ENCODE data around the gene ZC3H4.
A peak's percentile ranks its signal among the peaks of the same experiment; 100 is the strongest.

ZC3H4 gene

GRCh38 chr19:47133021-47133471 lies 19.5 kb upstream of the ZC3H4 start:
- no peak for DNase-seq (ENCODE audit: low spot score)

- DNase-seq (ENCODE audit: low spot score) = no peak
Measured at GRCh38 chr19:47132194-47132852, 18.7 kb upstream of the ZC3H4 start.

DNA sequence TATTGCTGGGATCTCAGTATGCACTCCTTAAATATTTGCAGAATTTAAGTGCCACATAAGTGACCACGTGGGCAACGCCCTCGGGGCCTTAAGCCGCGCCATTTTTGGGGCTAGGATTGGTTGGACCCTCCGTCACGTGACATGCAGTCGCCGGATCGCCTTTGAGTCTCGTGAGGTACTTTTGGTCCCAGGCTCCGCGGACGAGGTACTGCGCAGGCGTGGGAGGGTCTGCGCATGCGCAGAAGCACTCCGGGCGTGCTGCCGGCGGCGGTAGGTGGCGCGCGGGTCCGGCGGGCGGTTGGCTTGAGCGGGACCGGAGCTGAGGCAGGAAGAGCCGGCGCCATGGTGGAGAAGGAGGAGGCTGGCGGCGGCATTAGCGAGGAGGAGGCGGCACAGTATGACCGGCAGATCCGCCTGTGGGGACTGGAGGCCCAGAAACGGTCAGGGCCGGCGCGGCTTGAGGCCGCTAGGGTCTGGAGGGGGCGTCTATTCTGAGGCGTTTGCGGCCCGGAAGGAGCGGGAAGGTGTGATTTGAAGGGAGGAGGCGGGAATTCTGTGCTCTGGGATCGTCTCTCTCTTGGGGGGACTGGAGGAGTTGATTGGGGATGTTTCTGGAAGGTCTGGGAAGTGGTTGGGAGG lies 17.1 kb upstream of the ZC3H4 start, which contains the start of gene SAE1:
SAE1 (plus strand) TSS at position 247 of the 639 bp plus-strand sequence; CDS start at position 343, 96 bp downstream.
- DNase-seq (ENCODE audit: low spot score) = peak; percentile 93

DNA sequence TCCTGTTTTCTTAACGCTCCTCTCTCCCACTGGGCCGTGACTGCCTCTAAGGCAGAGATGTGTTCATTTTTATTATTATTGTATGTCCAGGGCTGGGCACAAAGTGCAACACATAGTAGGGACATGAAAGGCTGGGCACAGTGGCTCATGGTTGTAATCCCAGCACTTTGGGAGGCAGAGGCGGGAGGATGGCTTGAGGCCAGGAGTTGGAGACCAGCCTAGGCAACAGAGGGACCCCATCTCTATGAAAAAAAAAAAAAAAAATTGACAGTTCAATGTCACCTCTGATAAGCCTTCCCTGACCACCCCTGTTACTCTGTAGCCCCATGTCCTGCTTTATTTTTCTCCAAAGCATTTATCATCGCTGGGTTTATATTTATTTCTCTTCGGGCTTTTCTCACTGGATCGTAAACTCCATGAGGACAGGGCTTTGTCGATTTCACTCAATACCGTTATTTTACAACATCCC lies 16.6 kb upstream of the ZC3H4 start:
- DNase-seq (ENCODE audit: low spot score) = no peak

DNA sequence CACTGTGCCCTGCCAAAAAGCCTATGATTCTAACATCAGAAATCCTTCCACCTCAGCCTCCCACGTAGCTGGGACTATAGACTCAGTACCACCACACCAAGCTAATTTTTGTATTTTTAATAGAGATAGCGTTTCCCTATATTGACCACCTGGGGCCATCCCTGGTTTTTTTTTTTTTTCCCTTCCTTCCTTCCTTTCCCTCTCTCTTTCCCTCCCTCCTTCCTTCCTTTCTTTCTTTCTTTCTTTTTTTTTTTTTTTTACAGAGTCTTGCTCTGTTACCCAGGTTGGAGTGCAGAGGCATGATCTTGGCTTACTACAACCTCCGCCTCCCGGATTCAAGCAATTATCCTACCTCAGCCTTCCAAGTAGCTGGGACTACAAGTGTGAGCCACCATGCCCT lies 16.0 kb upstream of the ZC3H4 start:
- no peak for DNase-seq (ENCODE audit: low spot score)

DNA sequence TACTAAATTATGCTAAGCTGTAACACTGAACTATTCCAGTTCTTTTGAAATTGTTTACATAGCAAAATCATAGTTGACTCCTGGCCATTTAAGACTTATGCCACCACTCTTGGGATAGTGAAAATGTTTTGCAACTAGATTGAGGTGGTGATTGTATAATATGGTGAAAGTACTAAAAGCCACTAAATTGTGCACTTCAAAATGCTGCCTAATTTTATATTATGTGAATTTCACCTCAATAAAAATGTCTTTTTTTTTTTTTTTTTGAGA lies 12.0 kb upstream of the ZC3H4 start:
- no peak for DNase-seq (ENCODE audit: low spot score)

DNA sequence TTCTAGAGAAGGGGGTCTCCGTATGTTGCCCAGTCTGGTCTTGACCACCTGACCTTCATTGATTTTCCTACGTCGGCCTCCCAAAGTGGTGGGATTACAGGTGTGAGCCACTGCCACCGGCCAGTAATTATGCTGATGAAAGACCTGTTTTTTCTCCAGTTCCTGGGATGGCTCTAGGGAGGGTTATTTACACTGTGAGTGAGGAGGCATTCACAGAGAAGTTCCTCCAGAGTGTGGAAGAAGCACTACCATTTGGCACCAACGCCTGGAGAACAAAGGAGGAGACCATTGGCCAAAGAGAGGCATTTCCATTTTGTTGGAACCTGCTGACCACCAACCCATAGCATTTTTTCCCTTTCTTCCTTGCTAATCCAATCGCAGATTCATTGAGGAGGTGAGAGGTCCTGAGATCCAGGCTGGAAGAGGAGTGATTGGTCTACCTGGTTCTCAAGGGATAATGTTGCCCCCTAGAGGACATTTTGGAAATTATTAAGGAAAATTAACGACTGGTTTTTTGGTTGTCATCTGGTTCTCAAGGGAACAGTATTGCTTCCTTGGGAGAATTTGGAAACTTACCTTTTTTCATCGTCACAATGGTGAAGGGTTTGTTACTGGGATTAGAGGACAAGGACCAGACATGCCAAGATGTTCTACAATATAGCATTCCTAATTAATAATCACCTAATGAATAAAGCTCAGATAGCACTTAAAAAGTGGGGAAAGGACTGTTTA lies 11.5 kb upstream of the ZC3H4 start:
- peak; percentile 59 for DNase-seq (ENCODE audit: low spot score)

DNA sequence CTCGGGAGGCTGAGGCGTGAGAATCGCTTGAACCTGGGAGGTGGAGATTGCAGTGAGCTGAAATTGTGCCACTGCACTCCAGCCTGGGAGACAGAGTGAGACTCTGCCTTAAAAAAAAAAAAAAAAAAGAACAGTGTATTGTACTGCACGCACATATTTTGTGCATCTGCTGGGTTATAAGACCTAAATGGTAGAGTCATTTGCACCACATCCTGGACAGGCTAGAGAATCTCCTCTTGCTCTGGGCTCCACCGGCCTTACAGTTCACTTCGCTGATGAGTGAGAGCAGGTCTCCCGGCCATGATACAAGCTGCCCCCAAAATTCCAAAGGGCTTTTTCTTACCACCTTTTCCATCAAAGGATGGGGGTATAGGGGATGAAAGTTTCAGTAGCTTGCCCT lies 9.8 kb upstream of the ZC3H4 start:
- DNase-seq (ENCODE audit: low spot score) = no peak

DNA sequence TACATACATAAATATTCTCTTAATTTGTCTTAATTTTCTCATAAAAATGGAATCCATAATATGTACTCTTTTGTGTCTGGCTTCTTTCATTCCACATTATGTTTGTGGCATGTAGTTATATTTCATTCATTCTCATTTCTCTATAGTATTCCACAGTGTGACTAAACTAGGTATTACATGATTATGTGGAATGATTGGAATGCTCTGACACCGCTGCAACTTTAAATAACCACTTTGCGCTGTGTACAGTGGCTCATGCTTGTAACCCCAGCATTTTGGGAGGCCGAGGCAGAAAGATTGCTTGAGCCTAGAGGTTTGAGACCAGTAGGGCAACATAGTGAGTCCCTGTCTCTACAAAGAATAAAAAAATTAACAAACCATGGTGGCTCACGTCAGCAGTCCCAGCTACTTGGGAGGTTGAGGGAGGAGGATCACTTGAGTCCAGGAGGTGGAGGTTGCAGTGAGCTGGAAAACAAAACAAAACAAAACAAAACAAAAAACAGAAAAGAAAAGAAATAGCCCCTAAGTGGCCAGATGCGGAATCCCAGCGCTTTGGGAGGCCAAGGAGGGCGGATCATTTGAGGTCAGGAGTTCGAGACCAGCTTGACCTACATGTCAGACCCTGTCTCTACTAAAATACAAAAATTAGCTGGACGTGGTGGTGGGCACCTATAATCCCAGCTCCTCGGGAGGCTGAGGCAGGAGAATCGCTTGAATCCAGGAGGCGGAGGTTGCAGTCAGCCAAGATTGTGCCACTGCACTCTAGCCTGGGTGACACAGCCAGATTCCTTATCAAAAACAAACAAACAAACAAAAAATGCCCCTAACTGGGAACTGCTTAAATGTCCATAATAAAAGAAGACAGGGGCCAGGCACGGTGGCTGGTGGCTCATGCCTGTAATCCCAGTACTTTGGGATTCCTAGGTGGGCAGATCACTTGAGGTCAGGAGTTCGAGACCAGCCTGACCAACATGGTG lies 9.1 kb upstream of the ZC3H4 start:
- DNase-seq (ENCODE audit: low spot score) = no peak

GRCh38 chr19:47120470-47121067 lies 7.0 kb upstream of the ZC3H4 start:
- no peak for DNase-seq (ENCODE audit: low spot score)

- DNase-seq (ENCODE audit: low spot score) = no peak
Measured at GRCh38 chr19:47113850-47114651, 475 bp upstream of the ZC3H4 start.

GRCh38 chr19:47112166-47112996 lies 1.2 kb downstream of the ZC3H4 start:
- peak; percentile 94 for DNase-seq (ENCODE audit: low spot score)

DNA sequence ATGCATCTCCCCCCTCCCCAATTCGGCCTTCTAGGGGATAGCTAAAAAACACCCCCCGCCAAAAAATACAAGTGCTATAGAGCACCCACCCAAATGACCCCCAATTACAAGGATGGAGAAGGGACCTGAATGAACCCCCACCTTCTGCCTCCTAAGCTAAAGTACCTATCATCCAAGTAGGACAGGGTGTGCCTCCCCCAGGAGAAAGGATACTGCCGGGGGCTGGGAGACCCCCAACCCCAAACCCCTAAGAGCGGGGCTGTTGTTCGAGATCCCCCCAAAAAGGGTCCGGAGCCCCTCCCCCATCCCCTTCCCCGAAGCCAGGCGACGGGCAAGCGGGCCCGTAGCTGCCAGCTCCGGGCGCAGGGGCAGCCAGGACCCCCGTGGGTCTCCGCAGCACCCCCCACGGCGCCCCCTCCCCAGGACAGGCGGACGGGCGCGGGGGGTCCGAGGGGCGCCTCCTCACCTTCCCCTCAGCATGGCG lies 1.9 kb downstream of the ZC3H4 start:
- peak; percentile 12 for DNase-seq (ENCODE audit: low spot score)

DNA sequence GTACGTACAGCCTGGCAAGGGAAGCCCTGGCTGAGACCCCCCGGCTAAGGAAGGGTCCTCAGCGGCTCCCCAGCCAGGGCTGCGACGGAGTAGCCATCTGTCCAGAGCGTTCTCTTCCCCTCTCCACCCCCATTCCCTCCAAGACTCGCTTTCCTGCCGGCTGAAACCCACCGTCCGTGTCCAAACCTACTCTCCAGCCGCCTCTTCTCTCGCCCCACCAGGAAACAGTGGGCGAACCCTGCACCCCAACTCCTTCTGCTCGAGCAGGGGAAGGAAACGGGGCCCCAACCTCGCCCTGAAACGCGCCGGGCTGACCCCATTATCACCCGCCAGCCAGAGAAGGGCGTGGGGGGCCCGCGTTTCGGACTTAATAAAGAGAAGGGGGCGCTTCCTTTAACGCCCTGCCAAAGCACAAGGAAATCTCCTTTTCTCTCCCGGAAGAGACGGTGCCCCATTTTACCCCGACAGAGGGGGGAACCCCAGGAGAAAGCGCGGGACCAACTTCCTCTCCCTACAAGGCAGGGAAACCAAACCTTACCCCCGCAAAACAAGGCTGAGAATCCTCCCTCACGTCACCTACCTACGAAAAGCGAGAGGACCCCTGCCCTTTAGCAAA lies 2.5 kb downstream of the ZC3H4 start:
- DNase-seq (ENCODE audit: low spot score) = peak; percentile 39

GRCh38 chr19:47110521-47111005 lies 3.0 kb downstream of the ZC3H4 start:
- peak; percentile 71 for DNase-seq (ENCODE audit: low spot score)

- peak; percentile 63 for DNase-seq (ENCODE audit: low spot score)
Measured at GRCh38 chr19:47109541-47110375, 3.8 kb downstream of the ZC3H4 start.

DNA sequence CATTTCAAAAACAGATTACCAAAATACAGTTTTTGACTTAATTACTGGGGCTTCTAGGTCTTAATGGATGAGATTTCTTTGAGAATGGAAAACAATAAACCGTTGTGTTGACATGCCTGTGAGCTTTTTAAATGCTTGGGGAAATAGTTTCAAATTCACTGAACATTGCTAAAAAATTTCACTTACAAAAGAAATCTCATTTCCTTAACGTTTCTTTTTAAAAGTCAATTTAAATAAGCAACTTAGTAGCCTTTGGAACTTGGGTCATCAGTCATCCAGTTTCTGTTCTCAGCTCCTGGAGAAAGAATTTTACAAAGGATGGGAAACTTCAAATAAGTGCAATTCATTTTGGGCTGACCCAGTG lies 4.4 kb downstream of the ZC3H4 start:
- DNase-seq (ENCODE audit: low spot score) = no peak

Measured in CD4-positive, alpha-beta T cell treated with Interleukin-6 at 100 ng/mL for 8 hours (primary cell).